GM21529 (cell line): ENCODE data around the gene MAP3K20.

Source experiments
- ATAC-seq: cut with Tn5 transposase; IDR thresholded peaks from one replicate; pipeline ENCODE4 v1.9.1; 2021; ENCODE audit not compliant: unreplicated experiment

Gene MAP3K20

DNA sequence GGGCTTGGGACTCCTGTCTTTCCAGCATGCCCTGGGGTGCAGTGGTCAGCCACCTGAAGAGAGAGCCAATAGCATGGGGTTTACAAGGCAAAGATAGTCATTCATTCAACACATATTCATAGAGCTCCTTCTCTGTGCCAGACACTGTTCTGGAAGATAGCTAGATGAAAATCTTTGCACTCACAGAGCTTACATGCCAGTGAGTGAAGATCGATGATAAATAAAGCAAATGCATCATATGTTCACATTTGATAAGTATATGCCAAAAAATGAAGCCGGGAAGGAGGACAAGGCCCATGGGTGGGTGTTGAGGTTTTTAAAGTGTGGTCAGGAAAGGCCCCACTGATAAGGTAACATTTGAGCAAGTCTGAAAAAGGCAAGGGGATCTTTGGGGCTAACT is 148.2 kb downstream of the MAP3K20 start:
- no peak for ATAC-seq

DNA sequence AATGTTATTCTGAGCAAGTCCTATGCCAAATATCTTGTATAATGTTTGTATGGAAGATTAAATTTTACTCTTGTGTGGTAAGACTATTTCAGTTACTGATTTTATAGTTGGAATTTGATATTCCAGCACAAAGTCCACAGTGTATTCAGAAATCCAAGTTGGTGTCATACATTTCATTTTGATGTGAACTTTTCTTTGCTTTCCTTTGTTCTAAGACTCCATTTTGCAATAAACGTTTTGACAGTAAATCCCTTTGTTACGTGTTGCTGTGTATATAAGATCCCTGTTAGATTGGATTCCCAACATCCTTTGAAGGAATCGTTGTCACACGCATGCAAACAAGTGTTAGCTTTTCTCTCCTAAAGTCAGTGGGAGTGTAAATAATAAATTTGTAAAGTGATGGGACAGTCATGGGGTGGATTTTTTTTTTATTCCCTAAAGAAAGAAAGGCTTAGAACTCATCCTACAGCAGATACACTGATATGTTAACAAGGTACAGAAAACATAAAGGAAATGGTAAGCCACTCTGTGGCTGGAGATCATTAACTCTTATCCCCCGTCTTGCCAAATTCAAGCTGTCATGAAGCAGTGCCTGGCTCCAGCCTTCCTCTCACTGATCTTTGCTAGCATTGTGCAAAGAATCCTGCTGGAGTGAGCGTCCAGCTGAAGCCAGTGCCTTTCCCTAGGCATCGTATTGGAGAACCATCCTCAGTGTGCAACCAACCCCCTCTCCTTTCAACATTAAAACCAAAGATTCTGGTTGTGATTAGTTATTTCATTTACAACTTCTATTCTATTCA is 151.5 kb downstream of the MAP3K20 start:
- ATAC-seq = no peak

DNA sequence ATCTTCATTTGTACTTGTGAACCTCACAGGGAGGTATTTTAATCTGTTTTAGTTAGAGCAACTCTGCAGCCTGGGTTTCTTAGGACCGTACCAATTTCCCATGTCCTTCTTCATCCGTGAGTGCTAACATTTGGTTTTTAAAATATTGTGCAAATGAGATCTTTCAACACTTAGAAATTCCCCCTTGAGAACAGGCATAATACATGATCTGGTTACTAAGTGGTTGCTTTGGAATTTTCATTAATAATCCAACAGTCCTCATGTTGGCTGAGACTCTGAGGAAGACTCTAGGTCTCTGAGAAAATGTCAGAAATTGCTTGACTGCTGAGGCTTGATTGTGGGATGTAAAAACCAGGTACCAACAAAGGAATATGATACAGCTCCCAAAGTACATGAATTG is 153.4 kb downstream of the MAP3K20 start:
- no peak for ATAC-seq

DNA sequence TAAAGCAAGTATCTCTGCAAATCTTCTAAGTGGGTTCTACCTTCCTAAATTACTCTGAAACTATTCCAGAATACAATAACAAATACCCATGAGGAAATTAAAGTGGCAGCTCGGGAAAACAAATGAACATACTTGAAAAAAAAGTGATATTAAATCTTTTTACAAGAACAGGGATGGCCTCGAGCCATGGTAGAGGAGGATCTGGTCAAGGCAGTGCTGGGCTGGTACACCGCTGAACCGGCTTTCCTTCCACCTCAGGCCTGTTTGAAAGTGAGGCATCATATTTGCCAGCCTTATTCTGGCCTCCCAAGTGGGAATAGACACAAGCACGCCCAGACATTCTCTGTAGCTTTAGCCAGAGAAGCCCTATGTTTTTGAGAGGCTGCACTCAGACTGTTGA is 154.5 kb downstream of the MAP3K20 start:
- ATAC-seq = no peak

DNA sequence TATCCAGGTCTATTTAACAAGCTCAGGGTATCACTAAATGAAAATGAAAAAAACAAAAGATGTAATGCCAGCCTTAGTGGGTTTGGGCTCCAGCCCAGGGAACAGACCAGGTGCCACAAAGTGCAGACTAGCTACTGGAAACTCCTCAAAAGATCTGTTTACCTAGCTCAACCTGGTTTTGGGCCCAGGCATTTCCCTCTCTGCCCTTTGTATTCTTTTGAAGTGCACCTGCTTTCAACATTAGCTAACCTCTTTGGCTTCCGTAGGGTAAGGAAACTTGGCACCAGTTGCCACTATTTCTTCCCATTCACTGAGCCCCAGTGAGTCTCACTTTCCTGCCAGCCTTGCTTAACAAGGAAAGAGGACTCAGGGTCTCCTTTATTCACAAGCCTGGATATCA is 155.4 kb downstream of the MAP3K20 start:
- ATAC-seq = no peak

DNA sequence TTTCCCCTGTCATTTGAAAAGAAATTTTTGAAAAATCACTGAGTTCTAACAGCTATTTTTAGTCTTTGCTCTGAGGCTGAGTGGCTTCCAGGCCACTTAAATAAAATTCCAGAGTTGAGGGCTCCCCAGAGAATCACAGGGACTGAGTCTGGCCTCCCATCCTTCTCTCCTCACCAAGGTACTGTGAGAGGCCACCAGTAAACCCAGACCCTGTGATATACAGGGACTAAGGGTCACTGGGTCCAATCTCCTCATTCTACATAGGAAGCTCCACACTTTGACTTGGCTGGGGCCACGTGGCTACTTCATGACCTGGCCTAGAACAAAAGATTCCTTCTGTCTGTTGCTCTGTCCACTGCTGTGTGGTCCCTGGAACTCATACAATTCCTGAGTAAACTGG is 155.8 kb downstream of the MAP3K20 start:
- no peak for ATAC-seq

DNA sequence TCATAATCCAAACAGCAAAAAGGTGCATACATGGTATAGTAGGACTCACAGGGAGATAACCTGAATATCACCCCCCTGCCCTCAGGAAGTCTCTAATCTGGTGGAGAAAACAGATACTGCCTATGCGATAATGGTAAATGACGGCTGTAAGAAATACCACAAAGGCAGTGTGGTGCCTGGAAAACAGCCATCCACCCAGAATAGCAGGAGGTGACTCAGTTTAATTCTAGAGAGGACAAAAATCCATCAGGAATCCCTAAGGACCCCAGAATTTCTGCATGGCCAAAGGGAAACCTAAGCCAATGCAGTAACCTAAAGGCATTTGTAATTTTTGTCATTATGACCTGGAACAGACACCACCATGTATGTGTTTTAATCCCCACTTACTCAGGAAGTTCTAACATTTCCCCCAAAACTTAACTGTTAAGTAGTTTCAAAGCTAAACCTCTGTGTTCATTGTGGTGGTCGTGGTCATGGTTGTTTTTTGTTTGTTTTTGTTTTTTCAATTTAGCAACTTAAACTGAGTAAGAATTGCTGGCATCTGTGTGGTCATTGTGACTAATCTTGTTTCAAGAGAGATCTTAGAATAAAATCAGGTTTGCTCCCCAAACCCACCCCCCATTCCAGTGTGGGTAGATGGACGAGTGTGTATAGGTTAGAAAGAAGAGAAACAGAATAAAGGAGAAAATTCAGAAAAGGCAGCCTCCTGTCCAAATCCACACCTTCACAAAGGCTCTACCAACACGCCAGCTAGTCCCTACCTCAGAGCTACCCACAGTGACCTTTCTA is 157.5 kb downstream of the MAP3K20 start:
- no peak for ATAC-seq

DNA sequence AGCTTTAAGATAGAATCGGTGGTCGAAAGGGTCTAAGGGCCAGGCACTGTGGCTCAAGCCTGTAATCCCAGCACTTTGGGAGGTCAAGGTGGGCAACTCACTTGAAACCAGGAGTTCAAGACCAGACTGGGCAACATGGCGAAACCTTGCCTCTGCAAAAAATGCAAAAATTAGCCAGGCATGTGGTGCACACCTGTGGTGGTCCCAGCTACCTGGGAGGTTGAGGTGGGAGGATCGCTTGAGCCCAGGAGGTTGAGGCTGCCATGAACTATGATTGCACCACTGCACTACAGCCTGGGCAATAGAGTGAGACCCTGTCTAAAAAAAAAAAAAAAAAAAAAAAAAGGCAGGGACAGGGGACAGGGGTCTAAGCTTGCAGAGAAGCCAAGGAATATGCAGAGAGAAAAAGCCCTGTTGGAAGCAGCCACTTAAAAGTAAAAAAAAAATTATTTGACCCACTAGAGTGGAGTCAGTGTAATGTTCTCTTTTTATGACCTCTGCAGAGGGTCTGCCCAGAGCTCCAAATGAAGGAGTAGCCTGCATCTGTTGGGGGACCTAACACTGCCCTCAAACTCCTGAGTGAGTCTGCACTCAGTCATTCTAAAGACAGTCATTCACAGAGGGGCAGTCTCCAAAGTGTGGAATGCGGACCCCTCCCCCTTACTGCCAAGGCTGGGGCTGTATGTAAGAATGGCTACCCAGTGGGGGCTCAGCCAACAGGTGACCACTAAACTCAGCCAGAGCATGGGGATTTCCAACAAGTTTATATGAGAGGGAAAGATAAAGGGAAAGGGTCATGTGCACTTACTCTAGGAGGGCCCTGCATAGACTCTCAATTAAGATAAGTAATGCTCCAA is 160.5 kb downstream of the MAP3K20 start:
- ATAC-seq = no peak

DNA sequence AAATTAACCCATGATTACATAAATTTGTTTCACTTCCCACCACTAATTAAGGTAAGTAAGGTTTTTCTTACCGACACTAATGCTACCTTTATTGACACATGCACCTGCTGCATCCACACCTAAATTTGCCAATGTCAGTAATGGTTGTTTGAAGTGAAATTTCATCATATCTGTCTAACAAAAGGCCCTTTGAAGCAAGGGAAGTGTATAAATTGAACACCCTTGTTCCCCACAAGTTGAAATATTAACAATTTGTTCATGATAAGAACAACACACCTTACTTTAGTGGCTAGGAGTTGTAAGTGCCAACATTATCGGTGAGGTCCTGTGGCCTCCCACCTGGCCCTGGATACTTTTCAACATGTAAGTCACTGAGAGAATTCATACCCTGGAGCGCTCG is 162.7 kb downstream of the MAP3K20 start:
- ATAC-seq = no peak

DNA sequence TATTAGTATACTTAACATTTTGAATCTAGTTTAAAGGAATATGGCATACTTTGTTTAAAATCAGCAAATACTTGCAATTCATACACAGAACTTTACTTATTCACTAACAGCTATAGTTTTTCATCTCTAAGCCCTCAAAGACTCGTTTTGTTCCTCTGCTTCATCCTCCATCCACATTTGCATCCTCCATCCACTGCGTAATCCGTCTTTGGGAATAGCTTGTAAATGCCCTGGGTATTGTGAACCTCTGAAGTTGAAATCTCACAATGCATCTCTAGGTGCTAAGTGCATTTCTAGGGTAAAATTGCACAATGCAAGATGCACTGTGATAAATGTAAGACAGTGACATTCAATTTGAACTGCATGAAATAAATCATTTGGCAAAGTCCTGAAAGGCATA is 163.2 kb downstream of the MAP3K20 start:
- no peak for ATAC-seq

DNA sequence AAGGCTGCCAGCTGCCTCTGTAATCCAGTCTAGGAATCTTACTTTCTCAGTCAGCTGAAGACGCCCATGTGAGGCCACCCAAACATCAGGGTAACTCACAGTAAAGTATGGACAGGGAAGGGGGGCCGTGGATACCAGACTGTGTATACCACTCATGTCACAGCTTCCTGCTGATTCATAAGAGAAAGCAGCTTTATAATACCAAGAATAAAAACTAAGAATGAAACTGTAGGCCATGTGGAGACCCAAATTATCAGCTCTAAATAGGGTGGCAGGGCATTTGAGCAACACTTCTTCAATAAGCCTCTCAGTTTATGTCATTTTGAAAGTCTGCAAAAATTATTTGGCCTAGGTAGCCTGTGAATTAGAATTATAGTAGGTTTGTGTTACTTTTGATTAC is 164.0 kb downstream of the MAP3K20 start:
- ATAC-seq = peak; percentile 100

DNA sequence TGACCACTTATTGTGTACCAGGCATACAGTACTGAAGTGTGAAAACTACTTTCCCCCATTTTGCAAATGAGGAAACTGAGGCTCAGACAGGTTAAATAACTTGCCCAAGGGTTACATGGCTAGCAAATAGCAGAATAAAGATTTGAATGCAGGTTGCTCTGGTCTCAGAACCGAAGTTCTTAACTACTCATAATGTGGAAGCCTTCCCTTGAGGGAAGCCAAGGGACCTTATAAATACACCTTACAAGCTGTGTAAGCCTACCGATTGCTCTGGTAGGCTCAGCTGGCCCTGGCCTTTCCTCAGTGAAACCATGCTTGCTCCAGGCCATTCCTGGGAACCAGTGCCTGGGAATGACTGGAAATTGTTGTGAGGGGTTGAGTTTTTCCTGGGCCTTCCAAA is 164.4 kb downstream of the MAP3K20 start:
- ATAC-seq = no peak

DNA sequence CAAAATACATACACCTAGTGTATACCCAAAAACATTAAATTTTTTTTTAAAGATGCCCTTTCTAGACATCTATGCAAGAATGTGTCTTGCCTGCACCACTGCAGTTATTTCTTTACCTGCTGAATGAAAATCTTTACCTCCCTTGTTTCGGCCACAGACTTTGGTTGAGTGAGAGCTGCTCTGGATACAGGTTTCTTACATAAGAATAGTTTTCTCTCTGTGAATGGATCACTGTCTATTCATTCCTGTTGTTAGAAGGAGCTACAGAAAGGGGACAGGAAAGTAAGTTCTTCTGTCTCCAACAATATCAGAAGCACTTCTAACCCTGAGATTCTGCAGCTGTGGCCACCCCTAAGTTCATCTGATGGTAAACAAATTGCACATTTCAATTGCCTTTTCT is 166.0 kb downstream of the MAP3K20 start:
- no peak for ATAC-seq

DNA sequence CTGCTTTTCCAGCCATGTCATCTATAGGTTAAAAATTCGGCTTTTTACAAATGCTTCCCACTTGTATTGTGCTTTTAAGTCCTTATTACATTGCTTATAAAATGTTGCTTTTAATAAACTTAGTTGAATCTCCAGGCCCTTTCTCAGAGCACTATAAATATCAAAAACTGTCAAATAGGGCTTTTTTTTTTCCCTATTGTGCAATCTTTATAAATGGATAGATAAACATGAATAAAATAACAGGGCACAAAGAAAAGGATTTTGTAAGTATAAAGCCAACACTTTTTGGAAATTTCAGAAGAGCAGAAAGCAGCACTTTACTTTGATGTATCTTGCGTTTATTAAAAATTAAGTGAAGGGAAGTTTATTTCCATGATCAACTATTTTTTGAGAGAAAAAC is 171.5 kb downstream of the MAP3K20 start:
- ATAC-seq = no peak

DNA sequence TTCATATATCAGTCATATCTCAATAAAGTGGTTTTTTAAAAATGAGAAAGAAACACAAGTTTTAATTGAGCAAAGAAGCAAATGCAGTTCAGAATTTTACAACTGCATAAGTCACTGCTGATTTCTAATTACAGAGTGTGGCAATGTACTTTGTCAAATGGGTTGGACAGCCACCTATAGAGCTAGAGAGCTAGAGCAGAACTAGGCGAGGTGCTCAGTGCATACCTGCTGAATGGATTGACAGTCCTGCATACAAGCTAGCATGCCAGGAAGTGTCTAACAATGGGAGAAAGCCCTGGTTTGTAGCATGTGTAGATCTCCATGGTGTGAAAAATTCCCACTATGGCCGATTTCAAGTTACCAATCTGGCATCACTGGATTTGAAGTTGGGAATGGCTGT is 172.7 kb downstream of the MAP3K20 start:
- ATAC-seq = no peak

DNA sequence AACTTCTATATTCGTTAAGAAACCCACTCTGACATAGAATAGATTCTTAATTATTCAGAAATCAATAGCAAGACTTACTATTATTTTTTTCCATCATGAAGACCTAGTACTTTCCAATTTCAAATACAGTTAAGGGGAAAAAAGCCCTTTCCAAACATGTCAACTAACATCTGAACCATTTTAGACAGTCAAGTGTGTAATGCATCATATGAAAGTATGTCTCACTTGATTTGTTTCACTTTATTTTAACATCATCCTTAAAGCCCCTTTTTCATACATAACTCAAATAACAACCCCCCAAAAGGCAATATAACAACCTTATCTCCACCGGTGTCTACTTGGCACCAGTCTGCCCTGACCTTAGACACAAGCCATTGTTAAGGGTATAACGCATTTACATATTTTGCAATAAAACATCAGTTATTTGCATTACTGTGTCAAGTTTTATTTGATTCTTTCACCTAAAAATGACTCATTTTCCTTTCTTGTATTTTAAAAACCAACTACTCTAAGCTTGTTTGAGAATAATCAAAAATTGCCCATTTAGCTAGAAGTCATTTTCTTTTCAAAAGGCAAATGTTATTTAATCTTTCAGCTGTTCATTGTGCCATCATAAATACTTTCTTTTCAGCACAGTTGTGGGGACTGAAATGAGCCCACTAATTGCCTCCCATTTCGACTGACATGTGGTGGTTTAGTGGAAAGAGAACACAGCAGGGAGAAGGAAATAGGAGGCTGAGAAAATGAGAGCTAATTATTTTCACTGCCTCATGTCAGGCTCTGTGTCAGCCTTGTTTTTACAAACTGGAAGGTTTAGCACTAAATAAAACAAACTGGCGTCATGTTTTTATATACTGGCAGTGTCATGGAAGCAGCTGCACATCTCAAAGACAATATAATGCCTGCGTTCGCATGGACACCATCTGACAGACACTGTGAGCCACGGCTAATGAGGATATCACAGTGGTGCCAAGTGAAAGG is 174.3 kb downstream of the MAP3K20 start:
- ATAC-seq = no peak

DNA sequence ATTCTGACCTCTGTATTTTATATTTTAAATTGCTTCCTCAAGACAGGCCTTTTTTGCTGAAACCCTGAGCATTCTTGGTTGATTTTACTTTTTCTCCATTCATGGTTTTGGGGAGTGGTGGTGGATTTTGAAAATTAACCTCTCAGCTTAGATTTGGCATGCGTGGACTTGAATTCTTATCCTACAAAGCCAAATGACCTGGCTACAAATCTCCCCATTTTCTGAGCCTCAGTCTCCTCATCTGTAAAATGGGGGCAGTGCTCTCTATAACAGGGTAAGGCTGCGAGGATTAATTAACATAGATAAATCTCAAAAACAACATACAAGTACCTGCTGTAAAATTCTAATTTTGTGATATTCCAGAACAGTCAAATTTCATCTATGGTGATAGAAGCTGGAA is 175.6 kb downstream of the MAP3K20 start:
- no peak for ATAC-seq

DNA sequence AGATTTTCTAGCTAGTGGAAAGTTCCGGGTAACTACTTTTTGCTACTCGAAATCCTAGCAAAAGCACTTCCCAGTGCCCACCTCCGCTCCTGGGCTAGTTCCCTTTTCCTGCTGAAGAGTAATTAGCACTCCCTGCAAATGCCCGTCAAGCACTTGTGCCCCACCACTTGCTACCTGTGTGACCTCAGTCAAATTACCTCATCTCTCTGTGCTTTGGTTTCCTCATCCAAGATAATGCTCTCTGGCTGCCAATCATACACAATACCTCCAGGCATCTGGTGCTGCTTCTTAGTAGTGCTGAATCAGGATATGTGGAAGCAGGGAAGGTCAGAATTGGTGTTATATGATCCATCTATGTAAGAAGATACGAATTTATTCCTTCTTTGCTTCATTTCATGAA is 176.9 kb downstream of the MAP3K20 start:
- ATAC-seq = no peak

DNA sequence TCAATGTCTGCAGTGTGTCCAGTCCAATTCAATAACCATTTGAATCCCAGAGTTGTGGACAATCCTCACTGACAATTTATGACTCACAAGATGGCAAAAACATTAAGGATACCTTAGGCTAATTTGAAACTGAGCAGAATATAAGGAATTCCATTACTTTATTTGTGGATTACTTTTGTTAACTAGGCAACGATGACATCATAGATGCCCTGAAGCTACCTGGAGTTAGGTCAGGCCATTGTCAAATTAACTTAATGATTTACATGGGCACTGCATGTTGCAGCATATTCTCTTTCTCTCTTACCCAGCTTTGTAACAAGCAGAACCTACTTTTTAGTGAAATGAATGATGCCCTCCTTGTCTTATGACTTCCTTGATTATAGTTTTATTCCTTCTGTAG is 179.0 kb downstream of the MAP3K20 start:
- ATAC-seq = no peak

DNA sequence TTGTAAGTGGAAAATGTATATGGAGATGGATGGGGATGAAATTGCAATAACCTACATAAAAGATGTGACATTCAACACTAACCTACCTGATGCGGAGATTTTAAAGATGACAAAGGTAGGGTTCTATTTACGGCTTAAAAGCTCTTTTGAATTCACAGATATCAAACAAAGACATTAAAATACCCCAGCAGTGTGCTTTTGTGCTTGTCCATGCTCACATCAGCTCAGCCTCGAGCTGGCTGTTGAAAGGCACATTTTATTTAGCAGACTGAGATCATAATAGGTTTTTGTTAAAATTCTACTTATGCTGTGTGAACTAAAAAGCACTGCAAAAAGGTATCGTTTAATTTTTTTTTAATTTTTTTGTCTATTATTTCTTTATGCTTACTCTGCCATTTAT is 183.1 kb downstream of the MAP3K20 start:
- no peak for ATAC-seq
